ENCODE results near the gene SUGP1.

- TF ChIP-seq EZH2 (IDR thresholded peaks at IDR 0.05; ENCODE audit: insufficient read depth, poor library complexity, severe bottlenecking) (no peak), EZH2phosphoT487 (IDR thresholded peaks at IDR 0.05; ENCODE audit: insufficient read depth, low read depth) (no peak)
These were observed 60.6 kb downstream of the SUGP1 start for GRCh38 chr19:19259741-19260140.

Data from GM23248 (cell line).